AG04449 (cell line): ENCODE measurements around the gene SH3PXD2A.

ENCODE experiments used
- CTCF ChIA-PET: fragments of 350-600 bp; formaldehyde crosslinking; extraction: SDS; loops from one replicate; lab custom pipeline; 2021; ENCODE audit warnings: antibody characterized with exemption; lab: Yijun Ruan, JAX
- POLR2A ChIA-PET: fragments of 400-600, 350-600 bp; formaldehyde crosslinking; extraction: SDS; loops from one replicate; lab custom pipeline; 2020; ENCODE audit warnings: antibody characterized with exemption, inconsistent platforms; lab: Yijun Ruan, JAX
- DNase-seq: peaks from one replicate; pipeline ENCODE4 v3.0.0-alpha.2; 2010; ENCODE audit warnings: low read depth, low spot score
- H3K4me3 ChIP-seq: 2 replicates; pipeline ENCODE4 v1.5.1; 2011; ENCODE audit warnings: low read depth, mild to moderate bottlenecking, control low read depth, low read length
- TF ChIP-seq, protein P1 (sequence below): IDR thresholded peaks from one replicate; pipeline ENCODE4 v1.5.1; 2011; ENCODE audit warnings: mild to moderate bottlenecking, moderate library complexity, low read length, control low read depth, inconsistent platforms; ENCODE audit not compliant: insufficient read depth; ENCODE audit errors: missing control alignments

The SH3PXD2A gene

DNA sequence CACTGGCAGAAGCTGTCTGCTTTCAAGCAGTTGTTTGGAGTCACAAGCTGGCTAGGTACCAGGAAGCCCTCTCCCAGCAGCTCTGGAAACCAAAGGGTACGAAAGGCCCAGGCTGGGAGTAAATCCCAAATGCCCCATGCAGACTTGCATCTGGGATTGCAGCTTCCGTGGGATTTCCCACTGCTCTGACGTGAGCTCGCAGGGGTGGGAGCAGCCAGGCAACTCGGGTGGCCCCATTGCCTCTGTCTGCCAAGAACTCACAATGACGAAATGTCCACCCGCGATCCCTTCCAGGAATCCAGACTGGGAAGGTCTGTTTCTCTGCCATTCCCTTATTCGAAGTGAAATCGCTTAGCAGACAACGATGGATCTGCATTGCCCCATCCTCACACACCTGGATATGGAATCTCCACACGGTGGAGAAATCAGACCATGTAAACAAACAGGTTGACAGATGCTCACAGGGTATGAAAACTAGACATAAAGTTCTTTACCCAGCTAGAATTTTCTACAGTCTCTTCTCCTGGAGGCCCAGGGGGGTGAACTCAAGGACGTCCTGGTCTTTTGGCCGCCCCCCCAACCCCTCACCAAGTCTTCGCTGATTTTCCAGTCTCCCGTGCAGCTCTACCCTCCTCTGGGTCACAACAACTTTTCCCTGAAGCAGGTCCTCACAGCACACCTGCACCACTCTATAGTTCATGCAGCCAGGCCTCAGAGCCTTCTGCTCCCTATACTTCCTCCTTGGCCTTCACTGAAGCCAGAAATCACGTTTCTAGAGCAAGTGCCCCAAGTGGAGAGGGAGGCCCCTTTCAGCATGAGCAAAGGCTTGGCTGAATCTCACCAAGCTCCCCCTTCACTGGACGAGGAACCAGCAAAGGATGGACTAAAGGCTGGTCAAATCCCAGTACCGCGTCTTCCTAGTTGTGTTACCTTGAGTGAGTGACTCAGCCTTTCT is 20.0 kb downstream of the SH3PXD2A start:
- ChIA-PET CTCF (interaction anchor here (0.9 to 1.8 kb wide), 4 partner anchors 16 to 123 kb away, joined by 3 to 5 read pairs (median 4); no protein-coding TSS in a partner anchor), POLR2A (no interaction called here)
- no peak for DNase-seq
- TF ChIP-seq, protein P1, sequence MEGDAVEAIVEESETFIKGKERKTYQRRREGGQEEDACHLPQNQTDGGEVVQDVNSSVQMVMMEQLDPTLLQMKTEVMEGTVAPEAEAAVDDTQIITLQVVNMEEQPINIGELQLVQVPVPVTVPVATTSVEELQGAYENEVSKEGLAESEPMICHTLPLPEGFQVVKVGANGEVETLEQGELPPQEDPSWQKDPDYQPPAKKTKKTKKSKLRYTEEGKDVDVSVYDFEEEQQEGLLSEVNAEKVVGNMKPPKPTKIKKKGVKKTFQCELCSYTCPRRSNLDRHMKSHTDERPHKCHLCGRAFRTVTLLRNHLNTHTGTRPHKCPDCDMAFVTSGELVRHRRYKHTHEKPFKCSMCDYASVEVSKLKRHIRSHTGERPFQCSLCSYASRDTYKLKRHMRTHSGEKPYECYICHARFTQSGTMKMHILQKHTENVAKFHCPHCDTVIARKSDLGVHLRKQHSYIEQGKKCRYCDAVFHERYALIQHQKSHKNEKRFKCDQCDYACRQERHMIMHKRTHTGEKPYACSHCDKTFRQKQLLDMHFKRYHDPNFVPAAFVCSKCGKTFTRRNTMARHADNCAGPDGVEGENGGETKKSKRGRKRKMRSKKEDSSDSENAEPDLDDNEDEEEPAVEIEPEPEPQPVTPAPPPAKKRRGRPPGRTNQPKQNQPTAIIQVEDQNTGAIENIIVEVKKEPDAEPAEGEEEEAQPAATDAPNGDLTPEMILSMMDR, result no peak
- H3K4me3 ChIP-seq, result no peak overlapping the region

DNA sequence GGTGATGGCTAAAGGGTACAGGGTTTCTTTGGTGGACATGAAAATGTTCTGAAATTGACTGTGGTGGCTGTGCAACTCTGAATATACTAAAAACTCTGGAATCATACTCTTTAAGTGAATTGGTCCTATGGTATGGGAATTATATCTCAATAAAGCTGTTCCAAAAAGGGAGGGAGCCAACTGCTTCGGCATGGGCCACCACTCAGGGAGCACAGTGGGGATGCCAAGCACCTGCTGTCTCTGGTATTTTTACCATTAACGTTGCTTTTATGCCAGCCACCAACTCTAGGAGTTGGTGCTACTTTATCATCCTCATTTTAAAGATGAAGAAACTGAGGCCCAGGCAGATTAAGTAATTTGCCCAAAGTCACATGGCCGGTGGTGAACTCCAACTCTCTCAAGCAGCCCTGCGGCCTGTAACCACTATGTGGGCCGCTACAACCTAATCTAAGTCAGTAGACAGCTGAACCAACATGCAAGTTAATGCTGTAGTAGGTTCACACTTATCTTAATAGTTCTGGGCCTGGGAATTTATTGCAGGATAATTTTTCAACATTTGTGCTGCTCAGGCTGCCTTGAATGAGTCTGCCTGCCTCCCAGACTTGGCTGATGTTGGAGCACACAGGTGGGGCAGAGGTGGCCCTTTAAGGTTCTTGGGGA is 20.8 kb downstream of the SH3PXD2A start:
- CTCF ChIA-PET, result interaction anchor here (0.9 to 1.8 kb wide), 6 partner anchors 8 to 122 kb away, joined by 3 to 5 read pairs (median 4); no protein-coding TSS in a partner anchor
- no peak for DNase-seq
- POLR2A ChIA-PET, result no interaction called here
- TF ChIP-seq, protein P1, result no peak
- no peak overlapping the region for H3K4me3 ChIP-seq

DNA sequence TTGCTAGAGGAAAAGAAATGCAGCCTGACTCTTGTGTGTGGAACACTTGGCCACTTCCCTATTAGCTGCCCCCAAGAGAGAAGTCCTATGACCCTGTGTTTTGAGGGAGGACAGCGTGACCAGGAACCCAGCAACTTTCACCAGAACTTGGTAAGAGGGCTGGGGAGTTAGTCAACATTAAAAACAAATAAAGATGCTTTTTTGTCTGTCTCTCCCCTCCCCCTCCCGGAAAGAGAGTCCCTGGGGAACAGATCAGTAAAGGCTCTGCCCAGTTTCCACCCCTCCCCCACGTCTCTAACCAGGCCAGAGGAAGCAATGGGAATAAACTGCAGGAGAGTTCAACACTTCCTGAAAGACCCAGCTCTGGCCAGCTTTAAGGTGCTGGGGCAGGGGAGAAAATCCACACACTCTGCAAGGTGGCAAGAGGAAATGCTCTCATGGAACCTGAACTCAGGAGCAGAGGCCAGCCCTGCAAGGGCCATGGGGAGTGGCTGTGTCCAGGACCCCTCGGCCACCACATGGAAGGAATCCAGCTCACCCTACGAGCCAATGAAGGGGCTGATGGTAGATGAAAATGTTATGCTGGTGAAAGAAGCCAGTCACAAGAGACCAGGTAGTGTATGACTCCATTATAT is 21.5 kb downstream of the SH3PXD2A start:
- H3K4me3 ChIP-seq, result no peak overlapping the region
- no peak for DNase-seq
- TF ChIP-seq, protein P1, result no peak
- ChIA-PET POLR2A (interaction anchor here (0.6 kb wide), 1 partner anchor 9 kb away, joined by 3 read pairs; no protein-coding TSS in a partner anchor), CTCF (interaction anchor here (1.0 to 1.4 kb wide), 3 partner anchors 9 to 20 kb away, joined by 4 to 5 read pairs (median 4); no protein-coding TSS in a partner anchor)

DNA sequence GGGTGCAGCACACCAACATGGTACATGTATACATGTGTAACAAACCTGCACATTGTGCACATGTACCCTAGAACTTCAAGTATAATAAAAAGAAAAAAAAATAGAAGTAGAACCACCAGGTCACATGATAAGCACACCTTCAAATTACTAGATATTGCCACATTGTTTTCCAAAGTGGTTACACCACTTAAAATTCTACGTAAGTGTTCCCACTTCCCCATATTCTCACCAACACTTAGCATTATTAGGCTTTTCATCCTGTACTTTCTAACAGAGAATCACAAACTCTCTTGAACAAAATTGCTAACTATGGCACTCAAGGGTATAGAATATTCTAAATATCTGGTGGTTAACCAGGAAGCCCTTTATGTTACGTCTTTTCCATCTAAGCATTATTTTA is 22.6 kb downstream of the SH3PXD2A start:
- no peak for DNase-seq
- POLR2A ChIA-PET, result no interaction called here
- CTCF ChIA-PET, result interaction anchor here (0.6 to 1.4 kb wide), 3 partner anchors 10 to 111 kb away, joined by 3 to 4 read pairs (median 4); no protein-coding TSS in a partner anchor
- no peak overlapping the region for H3K4me3 ChIP-seq
- TF ChIP-seq, protein P1, result no peak

DNA sequence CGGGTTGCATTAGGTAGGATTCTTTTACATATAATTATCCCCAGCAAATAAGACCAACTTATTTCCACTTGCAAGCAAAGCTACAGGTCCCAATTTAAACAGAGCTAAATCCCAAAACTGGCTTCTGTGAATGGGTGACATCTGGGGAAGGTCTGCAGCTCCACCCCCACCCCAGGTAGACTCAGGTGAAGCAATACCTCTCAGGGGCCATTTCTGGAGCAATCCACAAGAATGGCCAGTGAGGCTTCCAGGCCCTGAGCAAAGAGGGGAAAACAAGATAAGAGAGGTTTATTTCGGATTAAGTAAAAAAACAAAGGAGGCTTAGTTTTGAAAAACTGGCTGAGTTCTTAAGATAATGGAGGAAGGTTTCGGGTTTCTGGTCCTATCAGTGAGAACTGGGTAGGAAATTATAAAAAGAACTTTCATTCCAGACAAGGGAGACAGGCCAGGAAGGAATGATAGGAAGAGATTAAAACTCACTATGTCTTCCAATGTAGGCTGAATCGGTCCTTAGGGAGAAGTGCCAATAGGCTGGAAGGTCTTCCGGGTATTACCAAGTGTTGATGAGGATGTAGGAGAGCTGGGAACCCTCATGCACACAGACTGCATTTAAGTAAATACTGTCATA is 25.4 kb downstream of the SH3PXD2A start:
- ChIA-PET POLR2A (no interaction called here), CTCF (no interaction called here)
- no peak for DNase-seq
- TF ChIP-seq, protein P1, result no peak
- no peak overlapping the region for H3K4me3 ChIP-seq
